Mononuclear cell (primary cell): ENCODE results near the gene HSPA9. TPM values are rescaled to one million over a fixed set of nuclear protein-coding genes. Genes with fewer than 3 reads are reported as not detected.
"Not testable (repeated sequence)": the region's sequence is repeated elsewhere in the genome, so short reads cannot be mapped to it uniquely, and the experiment has no call there.

Source experiments
- H3K27me3 ChIP-seq: 2 replicates; pipeline ENCODE4 v1.6.0; 2011; ENCODE audit warnings: low read length, control low read depth; ENCODE audit not compliant: insufficient read depth
- H3K4me1 ChIP-seq: 2 replicates; pipeline ENCODE4 v1.5.1; 2011; ENCODE audit warnings: mild to moderate bottlenecking, low read length, control low read depth; ENCODE audit not compliant: insufficient read depth
- H3K4me3 ChIP-seq: 2 replicates; pipeline ENCODE4 v1.5.1; 2011; ENCODE audit warnings: mild to moderate bottlenecking, low read length, moderate library complexity
- H3K9me3 ChIP-seq: 2 replicates; pipeline ENCODE4 v1.5.1; 2011; ENCODE audit warnings: low read depth, mild to moderate bottlenecking, control low read depth, low read length
- total RNA-seq: library from RNA; depleted of rRNA; stranded (reverse); fragments of >200 nt; gene quantifications from one replicate; pipeline ENCODE4 v1.2.3, GENCODE V29; 2012

Gene HSPA9
- total RNA-seq, 1 donor, result 455 TPM

GRCh38 chr5:138536215-138536614 lies 39.0 kb downstream of the HSPA9 start:
- H3K4me1 ChIP-seq, result peaks cover 25% of the 10 kb centered on the region
- no peaks in the 10 kb centered on the region for H3K27me3 ChIP-seq
- no peak overlapping the region for H3K4me3 ChIP-seq
- H3K9me3 ChIP-seq, result no peaks in the 10 kb centered on the region

GRCh38 chr5:138533973-138534941 lies 40.9 kb downstream of the HSPA9 start:
- no peaks in the 10 kb centered on the region for H3K27me3 ChIP-seq
- no peak overlapping the region for H3K4me3 ChIP-seq
- H3K4me1 ChIP-seq, result peaks cover 12% of the 10 kb centered on the region
- no peaks in the 10 kb centered on the region for H3K9me3 ChIP-seq

GRCh38 chr5:138529812-138530211 lies 45.4 kb downstream of the HSPA9 start:
- no peaks in the 10 kb centered on the region for H3K27me3 ChIP-seq
- no peak overlapping the region for H3K4me3 ChIP-seq
- peaks cover 4% of the 10 kb centered on the region for H3K4me1 ChIP-seq
- H3K9me3 ChIP-seq, result no peaks in the 10 kb centered on the region

GRCh38 chr5:138528744-138529469 lies 46.3 kb downstream of the HSPA9 start:
- Histone ChIP-seq H3K9me3 (no peaks in the 10 kb centered on the region), H3K27me3 (no peaks in the 10 kb centered on the region), H3K4me1 (peaks cover 4% of the 10 kb centered on the region), H3K4me3 (no peak overlapping the region)

GRCh38 chr5:138528208-138528607 lies 47.0 kb downstream of the HSPA9 start:
- H3K4me3 ChIP-seq, result no peak overlapping the region
- H3K4me1 ChIP-seq, result peaks cover 4% of the 10 kb centered on the region
- no peaks in the 10 kb centered on the region for H3K9me3 ChIP-seq
- H3K27me3 ChIP-seq, result no peaks in the 10 kb centered on the region

- Histone ChIP-seq H3K9me3 (no peaks in the 10 kb centered on the region), H3K4me1 (peaks cover 4% of the 10 kb centered on the region), H3K27me3 (no peaks in the 10 kb centered on the region), H3K4me3 (no peak overlapping the region)
These were observed 48.0 kb downstream of the HSPA9 start for GRCh38 chr5:138527170-138527569.

GRCh38 chr5:138523406-138523805 lies 51.8 kb downstream of the HSPA9 start:
- Histone ChIP-seq H3K27me3 (no peaks in the 10 kb centered on the region), H3K9me3 (no peaks in the 10 kb centered on the region), H3K4me1 (peaks cover 7% of the 10 kb centered on the region), H3K4me3 (no peak overlapping the region)

GRCh38 chr5:138520971-138521370 lies 54.2 kb downstream of the HSPA9 start:
- H3K4me1 ChIP-seq, result peaks cover 7% of the 10 kb centered on the region
- H3K9me3 ChIP-seq, result no peaks in the 10 kb centered on the region

GRCh38 chr5:138517437-138517836 lies 57.8 kb downstream of the HSPA9 start:
- H3K4me3 ChIP-seq, result no peak overlapping the region
- H3K27me3 ChIP-seq, result no peaks in the 10 kb centered on the region
- peaks cover 7% of the 10 kb centered on the region for H3K4me1 ChIP-seq
- H3K9me3 ChIP-seq, result no peaks in the 10 kb centered on the region

More at GRCh38 chr5:138520971-138521370, 54.2 kb downstream of the HSPA9 start:
- Histone ChIP-seq H3K4me3 (no peak overlapping the region), H3K27me3 (no peaks in the 10 kb centered on the region)

- peaks cover 4% of the 10 kb centered on the region for H3K4me1 ChIP-seq
- no peaks in the 10 kb centered on the region for H3K9me3 ChIP-seq
- no peak overlapping the region for H3K4me3 ChIP-seq
- H3K27me3 ChIP-seq, result no peaks in the 10 kb centered on the region
These were observed 59.5 kb downstream of the HSPA9 start for GRCh38 chr5:138515556-138516245.

- Histone ChIP-seq H3K4me3 (no peak overlapping the region), H3K9me3 (no peaks in the 10 kb centered on the region), H3K27me3 (no peaks in the 10 kb centered on the region), H3K4me1 (no peaks in the 10 kb centered on the region)
These were observed 61.2 kb downstream of the HSPA9 start for GRCh38 chr5:138514021-138514420.

- Histone ChIP-seq H3K4me1 (no peaks in the 10 kb centered on the region), H3K27me3 (no peaks in the 10 kb centered on the region), H3K4me3 (no peak overlapping the region), H3K9me3 (no peaks in the 10 kb centered on the region)
These were observed 66.2 kb downstream of the HSPA9 start for GRCh38 chr5:138508958-138509357.

- not testable (repeated sequence) for H3K27me3 ChIP-seq, H3K4me1 ChIP-seq, H3K4me3 ChIP-seq, H3K9me3 ChIP-seq
These were observed 67.7 kb downstream of the HSPA9 start for GRCh38 chr5:138507485-138507884.

GRCh38 chr5:138506370-138507306 lies 68.6 kb downstream of the HSPA9 start:
- H3K4me1 ChIP-seq, result no peaks in the 10 kb centered on the region
- H3K4me3 ChIP-seq, result no peak overlapping the region
- H3K27me3 ChIP-seq, result no peaks in the 10 kb centered on the region
- H3K9me3 ChIP-seq, result no peaks in the 10 kb centered on the region
